ENCODE results near the gene PLEKHB1.

- TF ChIP-seq TAF1 (conservative IDR thresholded peaks at IDR 0.05) (no peak), RXRA (IDR thresholded peaks at IDR 0.05) (no peak), ZBTB33 (IDR thresholded peaks at IDR 0.05) (no peak), SP1 (IDR thresholded peaks at IDR 0.05) (no peak), MAX (IDR thresholded peaks at IDR 0.05) (no peak)
- TF ChIP-seq, protein P1, sequence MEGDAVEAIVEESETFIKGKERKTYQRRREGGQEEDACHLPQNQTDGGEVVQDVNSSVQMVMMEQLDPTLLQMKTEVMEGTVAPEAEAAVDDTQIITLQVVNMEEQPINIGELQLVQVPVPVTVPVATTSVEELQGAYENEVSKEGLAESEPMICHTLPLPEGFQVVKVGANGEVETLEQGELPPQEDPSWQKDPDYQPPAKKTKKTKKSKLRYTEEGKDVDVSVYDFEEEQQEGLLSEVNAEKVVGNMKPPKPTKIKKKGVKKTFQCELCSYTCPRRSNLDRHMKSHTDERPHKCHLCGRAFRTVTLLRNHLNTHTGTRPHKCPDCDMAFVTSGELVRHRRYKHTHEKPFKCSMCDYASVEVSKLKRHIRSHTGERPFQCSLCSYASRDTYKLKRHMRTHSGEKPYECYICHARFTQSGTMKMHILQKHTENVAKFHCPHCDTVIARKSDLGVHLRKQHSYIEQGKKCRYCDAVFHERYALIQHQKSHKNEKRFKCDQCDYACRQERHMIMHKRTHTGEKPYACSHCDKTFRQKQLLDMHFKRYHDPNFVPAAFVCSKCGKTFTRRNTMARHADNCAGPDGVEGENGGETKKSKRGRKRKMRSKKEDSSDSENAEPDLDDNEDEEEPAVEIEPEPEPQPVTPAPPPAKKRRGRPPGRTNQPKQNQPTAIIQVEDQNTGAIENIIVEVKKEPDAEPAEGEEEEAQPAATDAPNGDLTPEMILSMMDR (IDR thresholded peaks at IDR 0.05; ENCODE audit: low read depth, low read length, missing input control) = no peak
Observed at GRCh38 chr11:73680687-73681086, 34.3 kb downstream of the PLEKHB1 start.
